Tibial artery (tissue), 4 donors: ENCODE results near the gene GRB10.

Experiments
- DNase-seq, 2 donors: peaks; one replicate each; pipeline ENCODE4 v3.0.0-alpha.2; 2019
- H3K27ac ChIP-seq, 2 donors: fragments of 200-600 bp; sonication (generic) in 1 of 2; 1 replicate in 1 of 2; 2 replicates in 1 of 2; pipeline ENCODE4 v1.5.1; 2018 to 2019; ENCODE audit warnings: mild to moderate bottlenecking in 1 of 2
- H3K27me3 ChIP-seq, 2 donors: fragments of 200-600 bp; sonication (generic) in 1 of 2; one replicate each; pipeline versions ENCODE4 v1.5.1 to v1.6.0; 2016 to 2019
- H3K36me3 ChIP-seq, 3 donors: fragments of 200-600 bp; sonication (generic) in 2 of 3; one replicate each; pipeline ENCODE4 v1.5.1; 2016 to 2019; ENCODE audit warnings: mild to moderate bottlenecking in 2 of 3
- H3K4me1 ChIP-seq, 4 donors: fragments of 200-600 bp; sonication (generic) in 2 of 4; 1 replicate in 3 of 4; 2 replicates in 1 of 4; pipeline ENCODE4 v1.5.1; 2016 to 2019
- H3K4me3 ChIP-seq, 2 donors: fragments of 200-600 bp; sonication (generic) in 1 of 2; 1 replicate in 1 of 2; 2 replicates in 1 of 2; pipeline ENCODE4 v1.5.1; 2018 to 2019; ENCODE audit warnings: mild to moderate bottlenecking in 2 of 2
- H3K9me3 ChIP-seq, 3 donors: fragments of 200-600 bp; sonication (generic) in 1 of 3; one replicate each; pipeline ENCODE4 v1.5.1; 2016 to 2019
- intact Hi-C: fragments of 100-400 bp; cut with DNase I; formaldehyde crosslinking; loops from one replicate; pipeline ENCODE4 v1.15.0; 2023; ENCODE audit warnings: low total_unique reads
- TF ChIP-seq, protein P1 (sequence below), 2 experiments: fragments of 200-600 bp in 1 of 2; fragments of 450-650 bp in 1 of 2; IDR thresholded peaks; one replicate each; pipeline ENCODE4 v1.5.1; 2017 to 2019; ENCODE audit warnings: antibody characterized with exemption in 2 of 2, mild to moderate bottlenecking in 1 of 2, moderate library complexity in 1 of 2

Gene GRB10

DNA sequence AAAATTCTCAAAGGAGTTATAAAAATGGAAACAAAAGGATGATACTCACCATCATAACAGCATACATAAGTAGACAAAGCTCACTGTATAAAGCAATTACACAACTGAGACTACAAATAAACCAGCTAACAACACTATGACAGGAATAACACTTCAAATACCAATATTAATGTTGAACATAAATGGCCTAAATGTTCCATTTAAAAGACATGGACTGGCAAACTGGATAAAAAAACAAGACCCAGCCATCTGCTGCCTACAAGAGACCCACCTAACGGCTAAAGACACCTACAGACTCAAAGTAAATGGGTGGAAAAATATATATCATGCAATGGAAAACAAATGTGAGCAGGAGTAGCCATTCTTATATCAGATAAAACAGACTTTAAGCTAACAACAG is 148.3 kb downstream of the GRB10 start:
- no peak overlapping the region for H3K27ac ChIP-seq
- no peak for DNase-seq
- TF ChIP-seq, protein P1, sequence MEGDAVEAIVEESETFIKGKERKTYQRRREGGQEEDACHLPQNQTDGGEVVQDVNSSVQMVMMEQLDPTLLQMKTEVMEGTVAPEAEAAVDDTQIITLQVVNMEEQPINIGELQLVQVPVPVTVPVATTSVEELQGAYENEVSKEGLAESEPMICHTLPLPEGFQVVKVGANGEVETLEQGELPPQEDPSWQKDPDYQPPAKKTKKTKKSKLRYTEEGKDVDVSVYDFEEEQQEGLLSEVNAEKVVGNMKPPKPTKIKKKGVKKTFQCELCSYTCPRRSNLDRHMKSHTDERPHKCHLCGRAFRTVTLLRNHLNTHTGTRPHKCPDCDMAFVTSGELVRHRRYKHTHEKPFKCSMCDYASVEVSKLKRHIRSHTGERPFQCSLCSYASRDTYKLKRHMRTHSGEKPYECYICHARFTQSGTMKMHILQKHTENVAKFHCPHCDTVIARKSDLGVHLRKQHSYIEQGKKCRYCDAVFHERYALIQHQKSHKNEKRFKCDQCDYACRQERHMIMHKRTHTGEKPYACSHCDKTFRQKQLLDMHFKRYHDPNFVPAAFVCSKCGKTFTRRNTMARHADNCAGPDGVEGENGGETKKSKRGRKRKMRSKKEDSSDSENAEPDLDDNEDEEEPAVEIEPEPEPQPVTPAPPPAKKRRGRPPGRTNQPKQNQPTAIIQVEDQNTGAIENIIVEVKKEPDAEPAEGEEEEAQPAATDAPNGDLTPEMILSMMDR (IDR thresholded peaks at IDR 0.05): no peak
- H3K4me1 ChIP-seq: peaks cover 0 to 46% (median 11%) of the 10 kb centered on the region in 4 donors
- peaks cover 0 to 7% (median 0%) of the 10 kb centered on the region in 3 donors for H3K9me3 ChIP-seq
- H3K4me3 ChIP-seq: no peak overlapping the region
- H3K36me3 ChIP-seq: no peaks in the 10 kb centered on the region
- no peaks in the 10 kb centered on the region for H3K27me3 ChIP-seq
- intact Hi-C loops: no loop called here

DNA sequence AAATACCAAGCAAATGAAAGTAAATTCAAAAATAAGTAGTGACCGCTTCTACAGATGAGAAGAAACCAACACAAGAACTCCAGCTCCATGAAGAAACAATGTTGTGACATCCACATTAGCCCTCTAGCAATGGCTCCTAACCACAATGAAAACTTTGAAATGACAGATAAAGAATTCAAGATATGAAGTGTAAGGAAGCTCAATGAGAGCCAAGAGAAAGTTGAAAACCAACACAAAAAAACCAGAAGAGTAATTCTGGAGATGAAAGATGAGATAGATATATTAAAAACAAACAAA is 149.3 kb downstream of the GRB10 start:
- TF ChIP-seq, protein P1 (IDR thresholded peaks at IDR 0.05): no peak
- intact Hi-C loops: no loop called here
- H3K9me3 ChIP-seq: peaks cover 0 to 7% (median 0%) of the 10 kb centered on the region in 3 donors
- no peaks in the 10 kb centered on the region for H3K36me3 ChIP-seq
- H3K4me1 ChIP-seq: peaks cover 0 to 56% (median 17%) of the 10 kb centered on the region in 4 donors
- no peak overlapping the region for H3K27ac ChIP-seq
- no peak overlapping the region for H3K4me3 ChIP-seq
- DNase-seq: no peak
- H3K27me3 ChIP-seq: no peaks in the 10 kb centered on the region

DNA sequence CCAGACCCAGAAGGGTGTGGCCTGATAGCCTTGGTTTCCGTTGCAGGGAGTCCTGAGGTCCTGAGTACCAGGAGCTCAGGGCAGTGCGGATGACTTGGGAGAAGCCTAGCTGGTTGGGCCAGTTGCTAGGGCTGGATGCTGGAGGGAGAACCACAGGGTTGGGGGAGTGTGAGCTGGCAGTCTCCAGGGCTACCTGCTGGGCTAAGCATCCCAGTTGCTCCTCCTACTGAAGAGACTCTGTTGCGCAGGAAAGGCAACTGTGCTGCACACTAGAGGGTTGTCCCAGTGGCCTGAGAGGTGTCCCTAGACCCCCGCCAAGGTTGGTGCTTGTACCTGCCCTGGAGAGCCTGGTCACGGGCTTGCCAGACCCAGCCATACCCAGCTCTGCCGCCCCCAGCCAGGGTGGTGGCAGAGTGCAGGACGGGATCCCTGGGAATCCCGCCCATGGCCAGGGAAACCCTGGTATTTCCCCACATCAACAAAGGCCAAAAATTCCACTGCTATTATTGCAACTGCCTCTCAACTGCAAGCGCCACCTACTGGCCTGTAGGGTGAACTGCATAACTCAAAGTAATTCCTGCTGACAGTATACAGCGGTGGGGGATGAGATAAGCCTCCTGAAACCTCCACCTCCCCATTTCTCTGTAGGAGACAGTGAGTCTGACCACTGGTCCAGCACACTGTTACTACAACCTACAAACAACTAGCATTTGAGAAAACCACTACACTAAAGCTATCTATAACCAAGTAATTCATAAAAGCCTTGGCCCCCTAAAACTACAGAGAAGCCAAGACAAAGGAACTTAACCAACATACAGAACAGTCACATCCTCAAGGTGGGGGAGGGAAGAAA is 149.9 kb downstream of the GRB10 start:
- no peaks in the 10 kb centered on the region for H3K27me3 ChIP-seq
- intact Hi-C loops: no loop called here
- TF ChIP-seq, protein P1 (IDR thresholded peaks at IDR 0.05): peak in 1 of 2 experiments; percentile 50
- no peak overlapping the region for H3K4me3 ChIP-seq
- H3K27ac ChIP-seq: no peak overlapping the region
- H3K36me3 ChIP-seq: no peaks in the 10 kb centered on the region
- peak in 1 of 2 donors; percentile 60 for DNase-seq
- H3K4me1 ChIP-seq: peaks cover 0 to 50% (median 20%) of the 10 kb centered on the region in 4 donors
- H3K9me3 ChIP-seq: peaks cover 0 to 7% (median 0%) of the 10 kb centered on the region in 3 donors

DNA sequence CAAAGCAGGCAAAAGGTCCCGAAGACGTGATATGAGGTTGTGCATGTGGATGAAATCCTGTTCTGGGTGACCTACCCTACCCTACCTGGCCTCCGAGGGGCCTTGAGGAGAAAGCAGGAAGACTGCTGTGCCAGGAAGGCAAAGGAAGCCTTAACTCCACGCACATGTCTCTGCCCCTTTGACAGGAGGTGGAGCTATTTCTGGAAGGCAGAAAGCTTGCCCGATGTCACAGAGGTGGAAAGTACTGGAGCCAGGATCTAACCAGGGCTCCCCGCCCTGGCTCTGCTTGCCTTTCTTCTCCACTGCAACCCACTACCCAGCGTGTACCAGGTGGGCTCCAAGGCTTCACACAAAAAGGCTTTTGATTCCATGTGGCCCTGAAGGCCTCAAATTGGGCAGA is 151.1 kb downstream of the GRB10 start:
- no peak for DNase-seq
- TF ChIP-seq, protein P1 (IDR thresholded peaks at IDR 0.05): no peak
- Histone ChIP-seq H3K27ac (no peak overlapping the region), H3K4me3 (no peak overlapping the region), H3K9me3 (peaks cover 0 to 7% (median 0%) of the 10 kb centered on the region in 3 donors), H3K36me3 (peaks cover 0 to 2% (median under 1%) of the 10 kb centered on the region in 3 donors), H3K27me3 (no peaks in the 10 kb centered on the region), H3K4me1 (peaks cover 0 to 44% (median 21%) of the 10 kb centered on the region in 4 donors)
- intact Hi-C loops: no loop called here

DNA sequence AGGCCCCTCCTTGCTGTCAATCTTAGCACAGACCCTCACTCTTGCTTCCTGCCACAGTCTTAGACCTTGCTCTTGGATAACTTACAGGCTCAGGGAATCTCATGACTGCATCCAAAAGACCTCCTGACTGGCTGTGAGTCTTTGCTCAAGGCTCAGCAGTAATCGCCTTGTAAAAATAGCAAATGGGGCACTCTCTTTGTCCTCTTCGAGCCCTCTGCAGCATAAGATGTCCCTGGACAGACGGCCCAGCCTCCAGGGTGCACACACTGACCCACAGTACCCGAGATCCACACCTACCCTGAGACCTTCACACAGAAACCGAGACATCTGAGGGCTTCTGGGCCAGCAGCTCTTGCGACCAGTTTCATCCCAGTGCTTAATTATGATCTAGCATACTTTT is 151.6 kb downstream of the GRB10 start:
- TF ChIP-seq, protein P1 (IDR thresholded peaks at IDR 0.05): no peak
- no peak overlapping the region for H3K27ac ChIP-seq
- no peak overlapping the region for H3K4me3 ChIP-seq
- peaks cover 0 to 7% (median 0%) of the 10 kb centered on the region in 3 donors for H3K9me3 ChIP-seq
- H3K4me1 ChIP-seq: peaks cover 0 to 44% (median 20%) of the 10 kb centered on the region in 4 donors
- no peak for DNase-seq
- peaks cover 0 to 7% (median 6%) of the 10 kb centered on the region in 3 donors for H3K36me3 ChIP-seq
- H3K27me3 ChIP-seq: no peaks in the 10 kb centered on the region
- intact Hi-C loops: no loop called here
